Measurements from ENCODE around the gene MACF1. TPM values are rescaled to one million over a fixed set of nuclear protein-coding genes. Genes with fewer than 3 reads are reported as not detected.
"Not testable (repeated sequence)": the region's sequence is repeated elsewhere in the genome, so short reads cannot be mapped to it uniquely, and the experiment has no call there.

MACF1 gene
- polyA plus RNA-seq, 1 of the 3 experiments (the other 2 are of a cell fraction) = 37.6 TPM

DNA sequence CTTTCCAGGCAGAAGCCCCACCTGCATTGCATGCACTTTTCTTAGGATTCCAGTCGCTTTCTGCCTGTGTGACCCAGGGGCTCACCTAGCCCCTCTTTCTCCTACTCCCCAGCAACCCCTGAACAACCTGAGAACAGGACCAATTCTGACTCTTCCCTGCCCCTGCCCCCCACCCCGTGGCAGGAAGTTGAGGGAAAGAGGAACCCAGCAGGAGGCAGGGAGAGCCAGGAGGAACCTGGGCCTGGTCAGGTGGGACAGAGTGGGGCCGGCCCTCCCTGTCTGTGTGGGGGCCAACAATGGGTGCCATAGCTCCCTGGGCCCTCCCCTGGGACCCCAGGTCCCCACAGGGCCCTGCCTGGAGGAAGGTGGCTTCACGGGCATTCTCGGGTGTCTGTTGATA is 293.1 kb downstream of the MACF1 start:
- Histone ChIP-seq H3K9me3 (no peaks in the 10 kb centered on the region), H3K79me2 (ENCODE audit: insufficient read depth) (no peaks in the 10 kb centered on the region), H3K27ac (ENCODE audit: low read depth in 2 of 2, low read length in 1 of 2) (no peak overlapping the region), H3K9me2 (no peaks in the 10 kb centered on the region), H3K4me2 (no peak overlapping the region), H2AFZ (ENCODE audit: low read depth) (no peak overlapping the region), H3K4me1 (ENCODE audit: control insufficient read depth in 1 of 2, insufficient read depth in 2 of 2, low read depth in 1 of 2, low read length in 1 of 2) (no peaks in the 10 kb centered on the region; a peak in 1 of 4 replicates), H3K4me3 (ENCODE audit: low read depth in 2 of 2, low read length in 1 of 2) (no peak overlapping the region), H3F3A (replicated peaks; ENCODE audit: insufficient read depth) (no peaks in the 10 kb centered on the region), H4K20me1 (ENCODE audit: insufficient read depth) (no peaks in the 10 kb centered on the region), H3K27me3 (ENCODE audit: insufficient read depth) (no peaks in the 10 kb centered on the region; the same call in 1 of the 2 replicates), H3K9ac (no peak overlapping the region), H3K36me3 (replicated peaks in 1 of 2; ENCODE audit: control insufficient read depth in 1 of 2, insufficient read depth in 2 of 2, low read length in 1 of 2) (no peaks in the 10 kb centered on the region)
- ChIA-PET POLR2A (no interaction called here), CTCF (interaction anchor here (1.0 kb wide), 1 partner anchor 30 kb away, joined by 3 read pairs; no protein-coding TSS in a partner anchor)
- DNase-seq = no peak
- 55% methylated on average over 2 of the region's 5 CpGs for WGBS (ENCODE audit: low lambda C conversion rate)
- TF ChIP-seq, protein P1, sequence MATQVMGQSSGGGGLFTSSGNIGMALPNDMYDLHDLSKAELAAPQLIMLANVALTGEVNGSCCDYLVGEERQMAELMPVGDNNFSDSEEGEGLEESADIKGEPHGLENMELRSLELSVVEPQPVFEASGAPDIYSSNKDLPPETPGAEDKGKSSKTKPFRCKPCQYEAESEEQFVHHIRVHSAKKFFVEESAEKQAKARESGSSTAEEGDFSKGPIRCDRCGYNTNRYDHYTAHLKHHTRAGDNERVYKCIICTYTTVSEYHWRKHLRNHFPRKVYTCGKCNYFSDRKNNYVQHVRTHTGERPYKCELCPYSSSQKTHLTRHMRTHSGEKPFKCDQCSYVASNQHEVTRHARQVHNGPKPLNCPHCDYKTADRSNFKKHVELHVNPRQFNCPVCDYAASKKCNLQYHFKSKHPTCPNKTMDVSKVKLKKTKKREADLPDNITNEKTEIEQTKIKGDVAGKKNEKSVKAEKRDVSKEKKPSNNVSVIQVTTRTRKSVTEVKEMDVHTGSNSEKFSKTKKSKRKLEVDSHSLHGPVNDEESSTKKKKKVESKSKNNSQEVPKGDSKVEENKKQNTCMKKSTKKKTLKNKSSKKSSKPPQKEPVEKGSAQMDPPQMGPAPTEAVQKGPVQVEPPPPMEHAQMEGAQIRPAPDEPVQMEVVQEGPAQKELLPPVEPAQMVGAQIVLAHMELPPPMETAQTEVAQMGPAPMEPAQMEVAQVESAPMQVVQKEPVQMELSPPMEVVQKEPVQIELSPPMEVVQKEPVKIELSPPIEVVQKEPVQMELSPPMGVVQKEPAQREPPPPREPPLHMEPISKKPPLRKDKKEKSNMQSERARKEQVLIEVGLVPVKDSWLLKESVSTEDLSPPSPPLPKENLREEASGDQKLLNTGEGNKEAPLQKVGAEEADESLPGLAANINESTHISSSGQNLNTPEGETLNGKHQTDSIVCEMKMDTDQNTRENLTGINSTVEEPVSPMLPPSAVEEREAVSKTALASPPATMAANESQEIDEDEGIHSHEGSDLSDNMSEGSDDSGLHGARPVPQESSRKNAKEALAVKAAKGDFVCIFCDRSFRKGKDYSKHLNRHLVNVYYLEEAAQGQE (IDR thresholded peaks at IDR 0.05; ENCODE audit: low read depth, low read length) = no peak
- TF ChIP-seq, protein P2, sequence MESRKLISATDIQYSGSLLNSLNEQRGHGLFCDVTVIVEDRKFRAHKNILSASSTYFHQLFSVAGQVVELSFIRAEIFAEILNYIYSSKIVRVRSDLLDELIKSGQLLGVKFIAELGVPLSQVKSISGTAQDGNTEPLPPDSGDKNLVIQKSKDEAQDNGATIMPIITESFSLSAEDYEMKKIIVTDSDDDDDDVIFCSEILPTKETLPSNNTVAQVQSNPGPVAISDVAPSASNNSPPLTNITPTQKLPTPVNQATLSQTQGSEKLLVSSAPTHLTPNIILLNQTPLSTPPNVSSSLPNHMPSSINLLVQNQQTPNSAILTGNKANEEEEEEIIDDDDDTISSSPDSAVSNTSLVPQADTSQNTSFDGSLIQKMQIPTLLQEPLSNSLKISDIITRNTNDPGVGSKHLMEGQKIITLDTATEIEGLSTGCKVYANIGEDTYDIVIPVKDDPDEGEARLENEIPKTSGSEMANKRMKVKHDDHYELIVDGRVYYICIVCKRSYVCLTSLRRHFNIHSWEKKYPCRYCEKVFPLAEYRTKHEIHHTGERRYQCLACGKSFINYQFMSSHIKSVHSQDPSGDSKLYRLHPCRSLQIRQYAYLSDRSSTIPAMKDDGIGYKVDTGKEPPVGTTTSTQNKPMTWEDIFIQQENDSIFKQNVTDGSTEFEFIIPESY (IDR thresholded peaks at IDR 0.05; ENCODE audit: borderline replicate concordance, low read depth) = no peak
- no peak for TF ChIP-seq FOXJ3 (CRISPR knock-in tag; IDR thresholded peaks at IDR 0.05)

DNA sequence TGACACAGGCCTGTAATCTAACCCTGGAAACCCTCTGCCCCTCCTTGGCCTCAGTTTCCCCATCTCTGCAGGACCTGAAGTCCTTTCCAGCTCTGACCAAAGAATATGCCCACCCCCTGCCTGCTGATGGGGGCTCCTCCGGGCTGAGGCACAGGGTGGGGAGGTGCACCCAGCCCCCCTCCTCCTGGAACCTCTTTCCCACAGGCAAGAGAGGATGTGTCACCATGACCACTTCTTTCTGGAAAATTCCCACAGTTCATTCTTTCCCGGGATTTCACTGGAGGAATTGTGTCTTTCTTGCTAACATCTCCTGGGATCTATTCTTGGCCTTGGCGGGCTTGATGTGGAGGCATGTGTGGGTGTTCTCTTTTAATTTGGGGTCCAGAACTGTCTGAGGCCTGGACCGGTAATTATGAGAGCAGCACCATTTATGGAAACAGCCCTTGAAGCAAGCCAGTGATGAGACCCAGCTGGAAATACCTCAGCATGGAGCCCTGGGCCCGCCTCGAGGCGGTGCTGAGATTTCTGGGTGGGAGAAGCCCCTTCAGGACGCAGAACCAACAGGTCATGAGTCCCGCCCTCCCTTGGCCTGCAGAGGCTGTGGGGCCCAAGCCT is 293.7 kb downstream of the MACF1 start:
- H3K36me3 ChIP-seq (replicated peaks in 1 of 2; ENCODE audit: control insufficient read depth in 1 of 2, insufficient read depth in 2 of 2, low read length in 1 of 2); H3F3A ChIP-seq (replicated peaks; ENCODE audit: insufficient read depth); H3K4me1 ChIP-seq (ENCODE audit: control insufficient read depth in 1 of 2, insufficient read depth in 2 of 2, low read depth in 1 of 2, low read length in 1 of 2); POLR2A ChIA-PET; H3K4me2 ChIP-seq; H3K27ac ChIP-seq (ENCODE audit: low read depth in 2 of 2, low read length in 1 of 2); H3K9me3 ChIP-seq; H3K9me2 ChIP-seq; H3K27me3 ChIP-seq (ENCODE audit: insufficient read depth); H2AFZ ChIP-seq (ENCODE audit: low read depth); H3K9ac ChIP-seq; H3K79me2 ChIP-seq (ENCODE audit: insufficient read depth); H4K20me1 ChIP-seq (ENCODE audit: insufficient read depth); DNase-seq; H3K4me3 ChIP-seq (ENCODE audit: low read depth in 2 of 2, low read length in 1 of 2): not testable (repeated sequence)
- CTCF ChIA-PET = interaction anchor here (1.0 kb wide), 1 partner anchor 30 kb away, joined by 3 read pairs; no protein-coding TSS in a partner anchor
- WGBS (ENCODE audit: low lambda C conversion rate) = 82% methylated on average over 5 of the region's 9 CpGs

DNA sequence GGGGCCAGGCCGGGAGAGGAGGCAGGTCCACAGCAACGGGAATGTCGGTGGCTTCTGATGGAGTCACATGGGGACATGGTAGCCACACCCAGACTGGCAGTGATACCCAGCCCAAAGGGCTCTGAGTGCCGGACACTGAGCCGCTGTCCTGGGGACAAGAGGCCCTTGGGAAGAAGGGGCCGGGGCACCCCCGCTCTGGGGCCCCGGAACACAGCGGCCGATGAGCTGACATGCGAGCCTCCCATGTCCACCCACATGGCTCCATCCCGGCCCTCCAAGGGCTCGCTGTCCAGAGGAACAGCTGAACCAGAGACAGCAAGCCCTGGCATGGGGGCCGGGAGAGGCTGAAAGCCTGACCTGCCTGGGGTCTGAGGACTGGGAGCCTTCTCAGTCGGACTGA is 294.3 kb downstream of the MACF1 start:
- POLR2A ChIA-PET = not testable (repeated sequence)

More for the DNA sequence above, 294.3 kb downstream of the MACF1 start:
- H3F3A ChIP-seq (replicated peaks; ENCODE audit: insufficient read depth); H2AFZ ChIP-seq (ENCODE audit: low read depth); H3K9me2 ChIP-seq; H3K4me1 ChIP-seq (ENCODE audit: control insufficient read depth in 1 of 2, insufficient read depth in 2 of 2, low read depth in 1 of 2, low read length in 1 of 2); H3K4me3 ChIP-seq (ENCODE audit: low read depth in 2 of 2, low read length in 1 of 2); H3K4me2 ChIP-seq; H3K9ac ChIP-seq; H3K9me3 ChIP-seq; H4K20me1 ChIP-seq (ENCODE audit: insufficient read depth); H3K27me3 ChIP-seq (ENCODE audit: insufficient read depth); H3K27ac ChIP-seq (ENCODE audit: low read depth in 2 of 2, low read length in 1 of 2); H3K36me3 ChIP-seq (replicated peaks in 1 of 2; ENCODE audit: control insufficient read depth in 1 of 2, insufficient read depth in 2 of 2, low read length in 1 of 2); H3K79me2 ChIP-seq (ENCODE audit: insufficient read depth); CTCF ChIA-PET; DNase-seq: not testable (repeated sequence)
- WGBS (ENCODE audit: low lambda C conversion rate) = no CpG with 5 or more reads among the region's 15 CpGs

Data from SK-N-SH (cell line).